ENCODE measurements around the gene DPF1.
A peak's percentile ranks its signal among the peaks of the same experiment; 100 is the strongest.

DPF1 gene

GRCh38 chr19:38210458-38210987 is 13.5 kb downstream of the DPF1 start:
- intact Hi-C loops (cut with DNase I; ENCODE audit: low total_unique reads): no loop called here
- H3K27ac ChIP-seq: peak overlapping the region; percentile 39 to 46
- H3K27me3 ChIP-seq: peaks cover 0 to 51% of the 10 kb centered on the region in 2 donors
- peaks cover 0 to 28% (median 26%) of the 10 kb centered on the region in 4 donors for H3K4me1 ChIP-seq
- H3K36me3 ChIP-seq: peaks cover 0 to 20% (median 13%) of the 10 kb centered on the region in 3 donors
- H3K9me3 ChIP-seq: no peaks in the 10 kb centered on the region
- TF ChIP-seq, protein P1, sequence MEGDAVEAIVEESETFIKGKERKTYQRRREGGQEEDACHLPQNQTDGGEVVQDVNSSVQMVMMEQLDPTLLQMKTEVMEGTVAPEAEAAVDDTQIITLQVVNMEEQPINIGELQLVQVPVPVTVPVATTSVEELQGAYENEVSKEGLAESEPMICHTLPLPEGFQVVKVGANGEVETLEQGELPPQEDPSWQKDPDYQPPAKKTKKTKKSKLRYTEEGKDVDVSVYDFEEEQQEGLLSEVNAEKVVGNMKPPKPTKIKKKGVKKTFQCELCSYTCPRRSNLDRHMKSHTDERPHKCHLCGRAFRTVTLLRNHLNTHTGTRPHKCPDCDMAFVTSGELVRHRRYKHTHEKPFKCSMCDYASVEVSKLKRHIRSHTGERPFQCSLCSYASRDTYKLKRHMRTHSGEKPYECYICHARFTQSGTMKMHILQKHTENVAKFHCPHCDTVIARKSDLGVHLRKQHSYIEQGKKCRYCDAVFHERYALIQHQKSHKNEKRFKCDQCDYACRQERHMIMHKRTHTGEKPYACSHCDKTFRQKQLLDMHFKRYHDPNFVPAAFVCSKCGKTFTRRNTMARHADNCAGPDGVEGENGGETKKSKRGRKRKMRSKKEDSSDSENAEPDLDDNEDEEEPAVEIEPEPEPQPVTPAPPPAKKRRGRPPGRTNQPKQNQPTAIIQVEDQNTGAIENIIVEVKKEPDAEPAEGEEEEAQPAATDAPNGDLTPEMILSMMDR (IDR thresholded peaks at IDR 0.05): no peak
- DNase-seq: no peak
- peak overlapping the region; percentile 6 to 43 for H3K4me3 ChIP-seq

DNA sequence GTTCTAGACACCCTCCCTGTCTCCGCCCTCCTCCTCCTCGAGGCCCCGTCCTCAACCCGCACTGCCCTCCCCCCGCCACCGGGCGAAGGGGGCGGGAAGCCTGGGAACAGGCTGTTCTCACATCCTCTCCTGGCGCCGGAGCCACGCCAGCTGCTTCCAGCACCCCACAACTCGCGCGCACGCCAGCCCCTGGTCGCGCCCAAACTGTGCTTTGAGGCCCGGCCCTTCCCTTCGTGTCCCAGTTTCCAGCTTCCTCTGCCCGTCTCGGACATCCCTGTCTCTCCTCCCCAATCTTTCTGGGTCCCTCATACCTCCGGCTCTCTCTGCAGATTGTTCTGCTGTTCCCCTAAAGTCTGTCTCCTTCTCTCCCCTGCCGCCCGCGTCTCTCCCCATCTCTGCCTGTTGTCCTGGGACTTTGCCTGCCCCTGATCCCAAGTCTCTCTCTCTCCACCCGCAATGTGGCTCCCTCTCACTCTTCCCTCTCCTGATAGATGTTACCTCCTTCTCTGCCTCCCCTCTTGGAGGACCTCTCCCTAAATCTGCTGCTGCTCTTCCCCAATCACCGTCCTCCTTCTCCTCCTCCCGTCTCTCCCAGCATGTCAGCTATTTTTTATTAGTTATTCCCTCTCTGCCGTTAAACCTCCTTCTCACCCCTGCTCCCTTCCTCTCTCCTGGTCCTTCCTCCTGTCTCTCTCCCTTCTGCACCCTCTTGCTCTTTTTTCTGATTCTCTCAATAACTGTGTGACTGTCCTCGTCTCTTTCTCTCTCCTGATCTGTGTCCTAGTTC is 14.2 kb downstream of the DPF1 start:
- intact Hi-C loops (cut with DNase I; ENCODE audit: low total_unique reads): no loop called here
- Histone ChIP-seq H3K4me3 (peak overlapping the region; percentile 6 to 43), H3K36me3 (peaks cover 0 to 24% (median 13%) of the 10 kb centered on the region in 3 donors), H3K9me3 (no peaks in the 10 kb centered on the region), H3K27ac (peak overlapping the region; percentile 39 to 46), H3K27me3 (peaks cover 0 to 51% of the 10 kb centered on the region in 2 donors), H3K4me1 (peaks cover 0 to 28% (median 26%) of the 10 kb centered on the region in 4 donors)
- TF ChIP-seq, protein P1 (IDR thresholded peaks at IDR 0.05): no peak
- DNase-seq: peak; percentile 74 to 84

DNA sequence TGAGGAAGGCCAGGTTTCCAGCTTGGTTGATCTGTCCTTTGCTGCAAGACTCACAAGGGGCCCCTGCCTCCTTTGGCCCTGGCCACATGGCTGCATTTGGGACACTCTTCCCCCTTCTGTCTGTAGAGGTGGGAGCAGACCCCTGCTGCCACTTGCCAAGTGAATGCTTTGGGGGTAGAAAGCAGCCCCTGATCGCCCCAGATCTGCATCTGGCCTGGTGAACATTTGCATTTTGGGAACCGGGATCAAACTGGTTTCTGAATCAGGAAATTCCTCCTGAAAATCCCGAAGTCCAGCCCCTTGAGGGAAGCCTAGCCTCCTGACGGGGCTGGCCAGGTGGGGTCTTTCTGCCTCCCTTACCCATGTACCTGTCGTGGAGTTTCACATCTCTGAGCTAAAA is 14.9 kb downstream of the DPF1 start:
- Histone ChIP-seq H3K27me3 (peaks cover 0 to 47% of the 10 kb centered on the region in 2 donors), H3K4me1 (peaks cover 0 to 28% (median 26%) of the 10 kb centered on the region in 4 donors), H3K27ac (peak overlapping the region; percentile 40 to 46), H3K4me3 (peak overlapping the region; percentile 6 to 43), H3K9me3 (no peaks in the 10 kb centered on the region), H3K36me3 (peaks cover 0 to 31% (median 17%) of the 10 kb centered on the region in 3 donors)
- intact Hi-C loops (cut with DNase I; ENCODE audit: low total_unique reads): no loop called here
- no peak for DNase-seq
- TF ChIP-seq, protein P1 (IDR thresholded peaks at IDR 0.05): no peak

DNA sequence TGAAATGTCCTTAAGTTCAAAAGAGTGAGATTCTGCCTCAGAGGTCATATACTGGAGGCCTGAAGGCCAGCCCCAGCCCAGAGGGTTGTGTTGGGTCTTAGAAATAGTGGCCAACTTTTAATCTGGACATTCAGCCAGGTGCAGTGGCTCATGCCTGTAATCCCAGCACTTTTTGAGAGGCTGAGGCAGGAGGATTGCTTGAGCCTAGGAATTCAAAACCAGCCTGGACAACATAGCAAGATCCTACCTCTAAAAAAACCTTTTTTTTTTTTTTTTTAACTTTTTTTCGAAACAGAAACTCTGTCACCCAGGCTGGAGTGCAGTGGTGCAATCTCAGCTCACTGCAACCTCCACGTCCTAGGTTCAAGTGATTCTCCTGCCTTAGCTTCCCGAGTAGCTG is 15.5 kb downstream of the DPF1 start:
- Histone ChIP-seq H3K4me1 (peaks cover 0 to 28% (median 26%) of the 10 kb centered on the region in 4 donors), H3K27ac (no peak overlapping the region), H3K36me3 (peaks cover 0 to 37% (median 22%) of the 10 kb centered on the region in 3 donors), H3K27me3 (peaks cover 0 to 41% of the 10 kb centered on the region in 2 donors), H3K9me3 (no peaks in the 10 kb centered on the region), H3K4me3 (no peak overlapping the region)
- intact Hi-C loops (cut with DNase I; ENCODE audit: low total_unique reads): no loop called here
- TF ChIP-seq, protein P1 (IDR thresholded peaks at IDR 0.05): no peak
- DNase-seq: no peak

DNA sequence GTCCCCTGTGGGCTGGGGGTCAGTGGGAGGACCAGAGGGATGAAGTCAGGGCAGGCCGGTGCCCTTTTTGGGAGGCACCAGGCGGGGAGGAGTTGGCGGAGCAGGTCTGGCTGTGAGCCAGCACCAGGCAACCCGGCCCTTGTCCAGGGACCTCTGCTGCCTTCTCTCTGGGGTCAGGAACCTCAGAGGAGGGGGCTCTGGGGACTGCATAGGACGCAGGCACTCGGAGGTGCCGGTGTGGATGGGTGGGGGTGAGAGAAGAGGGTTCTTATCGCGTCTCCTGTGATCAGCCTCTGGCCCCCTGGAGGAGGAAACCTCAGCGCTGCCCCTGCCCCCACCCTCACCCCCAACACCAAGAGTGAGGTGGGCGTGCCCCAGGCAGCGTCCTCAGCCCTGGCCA is 16.5 kb downstream of the DPF1 start:
- H3K4me3 ChIP-seq: no peak overlapping the region
- peaks cover 0 to 28% (median 26%) of the 10 kb centered on the region in 4 donors for H3K4me1 ChIP-seq
- TF ChIP-seq, protein P1 (IDR thresholded peaks at IDR 0.05): no peak

More for the DNA sequence above, 16.5 kb downstream of the DPF1 start:
- H3K27me3 ChIP-seq: peaks cover 0 to 35% of the 10 kb centered on the region in 2 donors
- H3K9me3 ChIP-seq: no peaks in the 10 kb centered on the region
- DNase-seq: no peak
- no peak overlapping the region for H3K27ac ChIP-seq
- H3K36me3 ChIP-seq: peaks cover 6 to 47% (median 33%) of the 10 kb centered on the region in 3 donors
- intact Hi-C loops (cut with DNase I; ENCODE audit: low total_unique reads): no loop called here
